PC-9 (cell line): Measurements from ENCODE around the gene HES4.

Source experiments
- EZH2 ChIP-seq: fragments of 200-600 bp; sonication (generic); IDR thresholded peaks from 2 replicates; pipeline ENCODE4 v1.8.0; 2017; ENCODE audit warnings: antibody characterized with exemption, low read depth
- TF ChIP-seq, protein P1 (sequence below): fragments of 200-600 bp; sonication (generic); conservative IDR thresholded peaks from 2 replicates; pipeline ENCODE4 v1.6.1; 2017; ENCODE audit warnings: mixed run types, antibody characterized with exemption, mild to moderate bottlenecking, moderate library complexity

DNA sequence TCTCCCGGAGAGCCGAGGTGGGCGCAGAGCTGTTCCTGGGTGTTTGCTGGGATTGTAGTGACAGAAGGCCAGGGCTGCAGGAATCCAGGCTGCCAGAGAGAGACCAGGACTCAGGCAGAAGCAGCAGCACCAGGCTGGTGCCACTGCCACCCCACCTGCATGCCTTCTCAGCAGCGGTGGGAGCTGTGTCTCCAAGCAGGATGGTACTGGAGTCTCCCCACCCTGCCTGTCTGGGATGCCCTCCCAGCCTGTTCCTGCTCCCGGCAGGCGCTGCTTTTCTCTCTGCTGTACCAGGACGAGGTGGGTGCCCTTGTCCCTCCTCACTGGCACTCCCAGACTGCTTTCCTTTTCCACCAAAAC is 4.5 kb upstream of the HES4 start:
- TF ChIP-seq, protein P1, sequence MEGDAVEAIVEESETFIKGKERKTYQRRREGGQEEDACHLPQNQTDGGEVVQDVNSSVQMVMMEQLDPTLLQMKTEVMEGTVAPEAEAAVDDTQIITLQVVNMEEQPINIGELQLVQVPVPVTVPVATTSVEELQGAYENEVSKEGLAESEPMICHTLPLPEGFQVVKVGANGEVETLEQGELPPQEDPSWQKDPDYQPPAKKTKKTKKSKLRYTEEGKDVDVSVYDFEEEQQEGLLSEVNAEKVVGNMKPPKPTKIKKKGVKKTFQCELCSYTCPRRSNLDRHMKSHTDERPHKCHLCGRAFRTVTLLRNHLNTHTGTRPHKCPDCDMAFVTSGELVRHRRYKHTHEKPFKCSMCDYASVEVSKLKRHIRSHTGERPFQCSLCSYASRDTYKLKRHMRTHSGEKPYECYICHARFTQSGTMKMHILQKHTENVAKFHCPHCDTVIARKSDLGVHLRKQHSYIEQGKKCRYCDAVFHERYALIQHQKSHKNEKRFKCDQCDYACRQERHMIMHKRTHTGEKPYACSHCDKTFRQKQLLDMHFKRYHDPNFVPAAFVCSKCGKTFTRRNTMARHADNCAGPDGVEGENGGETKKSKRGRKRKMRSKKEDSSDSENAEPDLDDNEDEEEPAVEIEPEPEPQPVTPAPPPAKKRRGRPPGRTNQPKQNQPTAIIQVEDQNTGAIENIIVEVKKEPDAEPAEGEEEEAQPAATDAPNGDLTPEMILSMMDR = no peak
- no peak for TF ChIP-seq EZH2
